ENCODE measurements around the gene PPP1R1A.

PPP1R1A gene

GRCh38 chr12:54588890-54589267 is 420 bp upstream of the PPP1R1A start:
- TF ChIP-seq YY1 (IDR thresholded peaks at IDR 0.05; ENCODE audit: low read depth) (no peak), TEAD4 (IDR thresholded peaks at IDR 0.05) (no peak), MAX (IDR thresholded peaks at IDR 0.05) (no peak), REST (IDR thresholded peaks at IDR 0.05; ENCODE audit: low read depth) (no peak), TAF1 (IDR thresholded peaks at IDR 0.05; ENCODE audit: low read depth) (no peak), NFIC (IDR thresholded peaks at IDR 0.05) (no peak), CREB1 (IDR thresholded peaks at IDR 0.05; ENCODE audit: low read depth) (no peak), ZBTB7A (IDR thresholded peaks at IDR 0.05; ENCODE audit: low read depth) (no peak), RAD21 (IDR thresholded peaks at IDR 0.05; ENCODE audit: low read depth) (no peak), USF1 (IDR thresholded peaks at IDR 0.05) (no peak), EGR1 (IDR thresholded peaks at IDR 0.05) (no peak), CEBPB (IDR thresholded peaks at IDR 0.05) (no peak), FOXM1 (IDR thresholded peaks at IDR 0.05; ENCODE audit: borderline replicate concordance, low read depth) (no peak), TCF12 (IDR thresholded peaks at IDR 0.05; ENCODE audit: low read depth) (no peak), EP300 (IDR thresholded peaks at IDR 0.05; ENCODE audit: borderline replicate concordance) (no peak)

- TF ChIP-seq TCF12 (IDR thresholded peaks at IDR 0.05; ENCODE audit: low read depth) (no peak), NFIC (IDR thresholded peaks at IDR 0.05) (no peak), MAX (IDR thresholded peaks at IDR 0.05) (no peak), EP300 (IDR thresholded peaks at IDR 0.05; ENCODE audit: borderline replicate concordance) (no peak), USF1 (IDR thresholded peaks at IDR 0.05) (no peak), ZBTB7A (IDR thresholded peaks at IDR 0.05; ENCODE audit: low read depth) (no peak), REST (IDR thresholded peaks at IDR 0.05; ENCODE audit: low read depth) (no peak), TEAD4 (IDR thresholded peaks at IDR 0.05) (no peak), CREB1 (IDR thresholded peaks at IDR 0.05; ENCODE audit: low read depth) (no peak), CEBPB (IDR thresholded peaks at IDR 0.05) (no peak), RAD21 (IDR thresholded peaks at IDR 0.05; ENCODE audit: low read depth) (no peak), EGR1 (IDR thresholded peaks at IDR 0.05) (no peak), TAF1 (IDR thresholded peaks at IDR 0.05; ENCODE audit: low read depth) (no peak), YY1 (IDR thresholded peaks at IDR 0.05; ENCODE audit: low read depth) (no peak), FOXM1 (IDR thresholded peaks at IDR 0.05; ENCODE audit: borderline replicate concordance, low read depth) (no peak)
Observed at GRCh38 chr12:54587315-54587873, 1.1 kb downstream of the PPP1R1A start.

GRCh38 chr12:54586620-54587019 is 1.8 kb downstream of the PPP1R1A start:
- no peak for TF ChIP-seq TAF1 (IDR thresholded peaks at IDR 0.05; ENCODE audit: low read depth)
- no peak for TF ChIP-seq RAD21 (IDR thresholded peaks at IDR 0.05; ENCODE audit: low read depth)
- TF ChIP-seq USF1 (IDR thresholded peaks at IDR 0.05), result no peak
- no peak for TF ChIP-seq NFIC (IDR thresholded peaks at IDR 0.05)
- TF ChIP-seq ZBTB7A (IDR thresholded peaks at IDR 0.05; ENCODE audit: low read depth), result no peak
- no peak for TF ChIP-seq TCF12 (IDR thresholded peaks at IDR 0.05; ENCODE audit: low read depth)
- TF ChIP-seq EP300 (IDR thresholded peaks at IDR 0.05; ENCODE audit: borderline replicate concordance), result no peak
- no peak for TF ChIP-seq FOXM1 (IDR thresholded peaks at IDR 0.05; ENCODE audit: borderline replicate concordance, low read depth)
- no peak for TF ChIP-seq EGR1 (IDR thresholded peaks at IDR 0.05)
- TF ChIP-seq CREB1 (IDR thresholded peaks at IDR 0.05; ENCODE audit: low read depth), result no peak
- TF ChIP-seq TEAD4 (IDR thresholded peaks at IDR 0.05), result no peak
- no peak for TF ChIP-seq REST (IDR thresholded peaks at IDR 0.05; ENCODE audit: low read depth)
- TF ChIP-seq CEBPB (IDR thresholded peaks at IDR 0.05), result no peak
- TF ChIP-seq YY1 (IDR thresholded peaks at IDR 0.05; ENCODE audit: low read depth), result no peak
- no peak for TF ChIP-seq MAX (IDR thresholded peaks at IDR 0.05)
